GM21786 (cell line): ENCODE measurements around the gene ABHD10.

Experiments used
- ATAC-seq: cut with Tn5 transposase; IDR thresholded peaks from one replicate; pipeline ENCODE4 v1.9.1; 2021; ENCODE audit not compliant: unreplicated experiment

Gene ABHD10

DNA sequence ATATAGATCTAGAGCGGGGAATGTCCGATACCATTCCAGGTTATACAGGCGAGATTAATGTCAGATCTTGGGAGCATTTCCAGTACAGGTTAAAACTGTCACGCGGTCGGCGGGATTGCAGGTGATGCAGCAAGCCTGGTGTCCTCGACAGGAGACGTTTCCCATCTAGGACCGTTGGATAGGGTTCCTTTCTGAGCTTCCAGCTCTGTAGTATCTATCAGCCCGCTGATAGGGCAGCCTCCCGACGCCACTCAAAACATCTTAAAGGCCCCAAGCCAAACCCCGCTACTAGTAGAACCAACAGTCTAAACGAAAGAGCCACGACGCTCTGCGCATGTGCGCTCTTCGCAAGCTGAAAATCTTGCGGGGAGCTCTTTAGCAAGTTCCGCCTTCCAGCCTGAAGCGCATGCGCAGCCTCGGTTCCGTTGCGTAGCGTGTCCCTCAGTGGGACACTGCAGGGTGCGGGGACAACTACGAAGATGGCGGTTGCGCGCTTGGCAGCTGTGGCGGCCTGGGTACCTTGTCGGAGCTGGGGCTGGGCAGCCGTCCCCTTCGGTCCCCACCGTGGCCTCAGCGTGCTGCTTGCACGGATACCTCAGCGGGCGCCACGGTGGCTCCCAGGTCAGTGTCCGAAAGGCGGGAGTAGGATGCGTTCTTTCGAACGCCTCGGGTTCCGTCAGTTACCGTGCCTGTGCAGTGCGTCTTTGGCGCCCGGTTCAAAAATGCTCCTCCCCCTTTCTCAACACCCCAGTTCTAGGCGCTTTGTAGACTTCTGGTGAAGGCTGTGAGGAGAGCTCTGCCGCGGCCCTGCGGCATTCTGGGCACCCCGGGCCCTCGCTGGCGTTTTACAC, at the start of gene ABHD10:
TSS of gene ABHD10 (plus strand) at position 444 of the 851 bp plus-strand sequence. CDS start at position 480, 36 bp downstream.
- peak; percentile 94 for ATAC-seq

DNA sequence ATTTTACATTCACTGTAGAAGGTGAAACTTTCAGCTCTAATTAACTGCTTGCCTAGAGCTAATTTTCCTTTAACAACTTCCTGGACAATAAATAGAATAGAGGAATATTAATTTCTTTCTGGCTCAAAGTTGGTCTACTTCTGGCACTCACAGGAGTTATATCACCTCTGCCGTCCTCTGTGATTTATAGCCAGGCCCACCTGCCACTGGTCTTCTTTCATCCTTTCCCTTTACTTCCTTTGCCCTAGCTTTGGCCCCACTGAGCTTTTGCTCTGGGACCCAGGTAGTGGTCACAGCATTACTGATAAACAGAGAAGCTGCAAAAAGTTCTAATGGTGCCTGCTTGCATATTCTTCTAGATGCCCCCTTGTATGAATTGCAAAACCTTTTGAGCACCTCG, 49.3 kb upstream of the ABHD10 start:
- ATAC-seq: no peak

DNA sequence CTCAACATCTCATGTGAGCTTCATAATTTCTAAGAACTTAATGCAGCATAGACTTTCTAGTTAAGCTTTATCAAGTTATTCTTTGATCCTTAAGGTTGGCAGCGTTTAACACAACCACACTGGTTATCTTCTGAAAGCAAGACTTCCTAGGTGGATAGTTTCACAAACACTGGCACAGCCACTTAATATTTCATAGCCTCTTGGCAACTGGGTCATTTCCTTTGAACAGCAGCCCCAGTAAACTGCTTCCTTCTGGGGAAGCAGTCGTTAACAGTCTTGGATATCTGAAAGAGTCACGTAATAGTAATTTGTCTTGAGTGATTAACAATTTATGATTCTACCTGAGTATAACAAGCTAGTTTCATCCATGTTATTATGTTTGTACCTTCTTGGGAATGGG, 45.9 kb upstream of the ABHD10 start:
- ATAC-seq: no peak

DNA sequence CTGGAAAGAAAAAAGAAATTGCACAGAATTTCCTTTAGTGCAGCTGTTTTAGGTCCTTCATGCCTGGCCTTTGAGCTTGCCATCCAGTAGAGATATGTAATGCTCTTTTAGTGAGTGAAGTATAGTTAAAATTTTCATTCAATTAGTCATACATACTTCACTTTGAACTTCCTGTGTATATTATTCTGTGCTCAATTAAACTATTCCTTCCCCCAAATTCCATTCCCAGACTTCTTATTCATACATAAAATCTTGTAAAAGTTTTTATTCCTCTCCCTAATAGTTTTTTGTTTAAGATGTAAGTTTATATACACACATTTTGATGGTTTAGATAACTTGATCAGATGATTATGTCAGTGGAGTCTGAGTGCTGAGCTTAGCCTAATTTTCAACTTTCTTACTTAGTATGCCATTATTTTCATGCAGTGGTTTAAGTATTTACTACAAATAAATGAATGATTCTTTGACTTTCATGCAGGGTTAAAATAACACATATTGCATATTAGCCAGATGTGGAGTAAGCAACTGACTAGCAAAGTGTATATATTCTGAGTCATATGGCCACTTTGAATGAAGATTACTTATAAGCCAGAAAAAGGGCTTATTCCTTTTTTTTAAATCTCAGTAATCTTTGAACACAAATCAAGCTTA, 42.5 kb upstream of the ABHD10 start:
- no peak for ATAC-seq

DNA sequence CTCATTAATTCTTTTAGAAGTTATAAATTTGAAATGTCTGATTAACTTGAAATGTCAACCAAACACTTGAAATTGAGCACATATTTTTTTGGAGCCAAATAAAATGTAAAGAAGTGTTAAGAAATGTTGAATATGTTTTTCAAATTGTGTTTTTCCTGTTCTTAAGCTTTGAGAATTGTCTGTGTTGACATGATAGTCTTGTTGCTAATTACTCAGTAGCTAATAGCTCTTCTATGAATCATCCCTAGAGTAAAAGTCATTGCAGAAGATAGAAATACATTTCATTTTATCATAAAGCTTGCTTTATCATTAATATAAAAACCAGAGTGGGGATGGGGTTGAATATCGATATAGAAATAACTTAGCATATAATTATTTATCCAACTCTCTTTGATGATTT, 41.9 kb upstream of the ABHD10 start:
- ATAC-seq: no peak

DNA sequence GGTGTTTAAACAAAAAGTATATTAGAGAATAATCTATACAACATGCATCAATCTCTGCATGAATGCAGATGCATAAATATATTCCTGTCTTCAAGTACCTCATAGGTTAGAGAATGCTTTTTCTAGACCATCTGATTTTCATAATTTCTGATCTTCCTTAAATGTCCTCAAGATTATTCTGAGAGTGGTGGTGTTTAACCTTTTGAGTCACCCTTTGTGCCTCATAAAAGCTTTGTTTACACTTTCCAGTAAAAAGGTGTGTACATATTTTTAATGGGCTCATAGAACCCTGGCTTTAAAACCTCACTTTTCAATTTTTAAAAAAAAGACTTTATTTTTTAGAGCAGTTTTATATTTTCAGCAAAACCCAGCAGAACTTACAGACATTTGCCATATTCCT, 41.0 kb upstream of the ABHD10 start:
- ATAC-seq: no peak

DNA sequence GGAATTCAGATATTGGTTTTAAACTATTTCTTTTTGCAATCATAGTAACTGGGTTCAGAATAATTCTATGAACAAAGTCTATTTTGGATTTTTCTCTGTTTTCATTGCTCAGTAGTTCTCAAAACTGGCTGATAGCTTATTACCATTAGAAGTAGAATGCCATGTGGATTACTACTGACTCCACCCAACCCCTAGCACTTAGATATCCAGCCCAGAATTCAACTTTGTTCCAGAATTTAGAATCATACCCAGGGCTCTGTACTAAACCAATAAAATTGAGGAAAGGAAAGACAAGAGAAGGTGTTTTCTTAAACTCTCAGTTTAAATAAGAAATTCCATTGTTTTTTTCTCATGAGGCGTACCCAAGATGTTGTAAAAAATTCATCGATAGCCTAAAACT, 39.0 kb upstream of the ABHD10 start:
- ATAC-seq: no peak

DNA sequence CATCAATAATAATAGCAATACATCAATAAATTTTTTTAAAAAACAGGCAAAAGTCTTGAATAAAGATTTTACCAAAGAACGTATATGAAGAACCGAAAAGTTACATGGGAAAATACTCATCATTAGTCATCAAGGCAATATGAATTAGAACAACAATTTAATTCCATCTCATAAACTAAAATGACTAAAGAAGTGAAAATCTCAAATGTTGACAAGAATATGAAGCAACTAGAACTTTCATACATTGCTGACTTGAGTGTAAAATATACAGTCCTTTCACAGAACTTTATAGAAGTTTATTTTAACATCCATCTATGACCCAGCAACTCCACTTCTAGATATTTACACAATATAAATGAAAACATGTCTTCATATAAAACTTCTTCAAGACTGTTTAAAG, 35.3 kb upstream of the ABHD10 start:
- ATAC-seq: no peak

DNA sequence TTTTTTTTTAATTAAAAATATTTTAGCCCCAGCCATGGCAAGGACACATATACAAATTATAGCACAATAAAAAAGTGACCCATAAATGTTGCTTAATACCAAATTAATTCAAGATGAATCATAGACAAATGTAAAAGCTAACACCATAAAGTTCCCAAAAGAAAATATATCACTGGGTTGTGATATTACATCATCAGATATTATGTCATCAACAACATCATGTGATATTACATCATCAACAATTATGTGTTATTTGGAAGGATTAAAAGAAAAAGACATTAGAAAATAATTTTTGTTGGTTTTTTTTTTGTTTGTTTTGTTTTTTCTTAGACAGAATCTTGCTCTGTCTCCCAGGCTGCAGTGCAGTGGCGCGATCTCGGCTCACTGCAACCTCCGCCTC, 34.5 kb upstream of the ABHD10 start:
- ATAC-seq: no peak

DNA sequence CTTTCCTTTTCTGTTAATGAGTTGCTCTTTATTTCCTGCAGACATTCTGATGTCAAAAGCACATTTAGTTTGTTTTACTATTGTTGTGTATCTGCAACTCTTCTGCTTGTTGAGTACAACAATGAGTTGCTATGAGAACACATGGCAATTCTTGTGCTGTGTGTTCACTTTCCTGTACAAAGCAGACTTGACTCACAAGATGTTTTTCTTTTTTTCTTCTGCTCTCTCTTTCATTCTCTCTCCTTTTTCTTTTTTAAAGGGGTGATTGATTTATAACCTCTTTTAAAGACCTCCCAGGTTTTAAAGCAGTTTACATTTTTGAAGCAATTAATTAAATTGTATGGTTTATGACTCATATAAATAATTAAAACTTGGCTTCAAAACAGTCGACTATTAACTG, 31.6 kb upstream of the ABHD10 start:
- no peak for ATAC-seq

DNA sequence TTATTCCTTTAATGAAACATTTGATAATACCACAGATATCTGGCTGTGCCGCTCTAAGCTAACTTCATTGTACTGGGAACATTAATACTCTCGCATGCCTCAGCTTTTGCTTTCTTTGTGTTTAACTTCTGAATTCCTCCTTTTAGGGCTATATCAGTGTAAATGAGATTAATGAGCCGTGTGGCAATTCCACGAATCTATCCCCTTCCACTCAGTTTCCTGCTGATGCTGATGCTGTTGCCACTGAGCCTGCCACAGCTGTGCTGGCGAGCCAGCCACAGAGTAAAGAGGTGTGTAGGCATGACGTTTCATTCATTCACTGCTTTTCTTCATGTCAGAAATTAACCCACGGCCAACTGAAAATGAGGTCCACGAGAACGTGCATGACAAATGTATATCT, 30.0 kb upstream of the ABHD10 start:
- no peak for ATAC-seq

DNA sequence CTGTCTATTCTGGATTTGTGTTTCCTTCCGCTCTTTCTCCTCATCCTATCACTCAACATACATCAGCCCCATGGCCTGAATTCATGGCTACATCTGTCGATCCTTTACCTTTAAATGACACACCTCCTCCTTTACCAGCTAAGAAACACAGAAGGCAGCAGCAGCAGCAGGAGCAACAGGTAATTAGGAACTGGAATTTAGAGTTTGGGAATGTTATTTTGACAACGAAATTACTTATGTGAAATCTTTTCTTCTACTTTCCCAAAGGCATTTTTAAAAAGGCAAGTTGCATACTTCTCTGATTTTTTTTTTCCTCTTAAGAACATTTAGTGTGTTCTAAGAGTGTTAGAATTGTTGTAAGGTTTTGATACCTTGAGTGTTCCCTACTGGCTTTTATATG, 29.1 kb upstream of the ABHD10 start:
- no peak for ATAC-seq

DNA sequence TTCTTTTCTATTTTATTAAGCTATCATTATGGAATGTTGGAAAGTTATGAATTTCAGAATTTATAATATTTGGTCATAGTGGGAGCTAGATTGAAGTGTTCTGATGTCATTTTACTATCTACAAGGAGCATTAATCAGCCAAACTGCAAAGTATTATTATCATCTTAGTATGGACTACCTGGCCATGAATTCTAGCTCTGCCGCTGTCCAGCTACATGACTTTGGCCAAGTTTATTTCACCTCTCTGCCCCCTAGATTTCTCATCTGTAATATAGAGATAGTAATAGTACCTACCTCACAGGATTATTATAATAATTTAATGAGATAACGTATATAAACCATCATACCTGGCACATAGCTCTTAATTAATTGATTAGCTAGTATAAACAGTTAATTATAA, 27.8 kb upstream of the ABHD10 start:
- ATAC-seq: no peak

DNA sequence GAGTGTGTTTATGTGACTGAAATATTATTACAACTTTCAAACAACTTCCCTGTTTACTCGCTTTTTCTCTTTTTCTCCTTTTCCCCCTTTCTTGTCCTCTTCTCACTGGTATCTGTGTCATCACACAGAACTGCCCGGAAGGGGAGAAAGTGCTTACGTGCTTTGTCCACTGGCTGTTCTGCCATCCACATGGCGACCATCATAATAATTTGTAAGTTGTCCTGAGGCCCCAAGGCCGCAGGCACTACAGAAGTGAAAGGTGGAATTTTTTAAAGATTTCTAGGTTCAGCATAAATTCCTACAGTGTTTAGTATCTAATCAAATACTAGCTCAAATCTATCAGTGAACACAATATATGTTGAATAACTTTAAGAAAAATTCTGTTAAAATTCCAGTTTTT, 26.7 kb upstream of the ABHD10 start:
- ATAC-seq: no peak

DNA sequence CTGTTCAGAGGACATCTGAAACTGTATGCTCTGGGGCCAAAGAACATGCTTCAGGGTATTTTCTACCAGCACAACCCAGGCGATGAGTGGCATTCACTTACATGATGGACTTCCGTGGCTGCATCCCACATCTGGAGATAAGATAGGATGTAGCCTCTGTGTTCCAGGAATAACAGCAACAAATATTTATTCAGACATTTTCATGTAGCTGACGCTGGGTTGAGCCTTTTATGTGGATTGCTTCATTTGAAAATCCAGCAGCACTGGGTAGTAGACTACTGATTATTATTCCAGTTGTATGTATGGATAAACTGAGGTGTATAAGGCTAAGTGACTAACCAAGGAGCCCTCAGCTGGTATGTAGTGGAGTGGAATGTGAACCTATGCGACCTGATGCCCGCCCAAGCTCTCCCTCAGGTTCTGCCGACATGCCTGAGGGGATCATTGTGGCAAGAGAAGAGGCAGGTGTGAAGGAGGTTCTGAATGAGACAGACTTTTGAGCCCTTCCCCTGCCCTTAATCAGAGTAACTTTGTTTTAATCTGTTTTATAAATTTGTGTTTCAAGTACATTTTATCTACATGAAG, 25.9 kb upstream of the ABHD10 start:
- no peak for ATAC-seq

DNA sequence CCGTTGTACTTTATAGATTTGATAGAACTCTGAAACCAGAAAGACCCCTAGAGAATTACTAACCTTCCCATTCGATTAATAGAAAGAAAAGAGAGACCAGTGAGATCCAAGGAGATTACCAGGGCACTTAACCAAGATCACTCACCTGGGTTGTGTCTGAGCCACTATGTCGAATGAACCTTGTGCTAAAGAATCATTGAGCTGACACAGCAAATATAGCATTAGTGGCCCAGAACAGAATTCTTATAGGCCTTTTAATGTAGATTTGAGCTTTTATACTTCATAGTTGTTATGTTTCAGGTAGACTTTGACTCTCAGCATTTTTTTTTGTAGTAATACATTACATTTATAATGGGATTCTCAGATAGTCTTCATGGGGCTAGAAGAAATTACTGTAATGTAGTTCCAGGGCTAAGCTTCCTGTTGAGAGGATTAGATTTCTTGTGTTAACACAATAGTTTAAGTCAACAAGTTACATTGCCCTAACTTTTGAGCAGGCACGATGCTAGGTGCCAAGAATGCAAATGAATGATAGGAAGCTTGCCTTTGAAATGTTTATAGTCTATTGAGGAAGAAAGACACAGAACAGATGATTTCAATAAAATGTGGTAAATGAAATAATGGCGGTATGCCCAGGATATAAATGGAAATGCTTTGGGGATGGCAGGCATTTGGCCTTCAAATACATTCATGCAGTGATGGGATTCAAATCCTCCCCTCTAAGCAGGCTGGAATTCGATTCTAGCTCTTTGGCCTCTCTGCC, 24.4 kb upstream of the ABHD10 start:
- no peak for ATAC-seq

DNA sequence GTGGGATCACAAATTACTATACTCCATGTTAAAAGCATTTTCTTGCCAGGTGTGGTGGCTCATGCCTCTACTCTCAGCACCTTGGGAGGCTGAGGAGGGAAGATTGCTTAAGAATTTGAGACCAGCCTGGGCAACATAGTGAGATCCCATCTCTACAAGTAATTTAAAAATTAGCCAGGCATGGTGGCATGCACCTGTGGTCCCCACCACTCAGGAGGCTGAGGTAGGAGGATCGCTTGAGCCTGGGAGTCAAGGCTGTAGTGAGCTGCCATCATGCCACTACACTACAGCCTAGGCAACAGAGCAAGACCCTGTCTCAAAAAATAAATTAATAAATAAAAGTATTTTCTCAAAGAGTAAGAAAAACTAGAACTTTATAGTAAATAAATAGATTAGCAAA, 22.9 kb upstream of the ABHD10 start:
- ATAC-seq: no peak

DNA sequence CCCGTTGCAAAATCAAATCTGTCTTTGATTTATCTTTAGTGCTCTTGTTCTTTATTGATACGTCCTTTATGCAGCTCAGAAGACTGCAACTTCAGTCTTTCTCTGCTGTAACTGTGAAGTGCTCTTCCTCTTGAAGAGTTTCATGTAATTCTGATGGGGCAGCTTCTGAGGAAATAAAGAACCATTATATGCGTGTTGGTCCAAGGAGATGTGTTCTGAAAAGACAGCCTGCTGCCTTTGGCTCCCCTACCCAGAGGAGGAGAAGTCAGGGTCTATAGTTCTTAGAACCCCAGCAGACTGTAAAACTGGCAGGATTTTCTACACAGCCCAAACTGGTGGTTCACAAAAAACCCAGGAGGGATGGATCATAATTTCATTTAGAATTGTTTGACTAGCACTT, 22.4 kb upstream of the ABHD10 start:
- no peak for ATAC-seq

DNA sequence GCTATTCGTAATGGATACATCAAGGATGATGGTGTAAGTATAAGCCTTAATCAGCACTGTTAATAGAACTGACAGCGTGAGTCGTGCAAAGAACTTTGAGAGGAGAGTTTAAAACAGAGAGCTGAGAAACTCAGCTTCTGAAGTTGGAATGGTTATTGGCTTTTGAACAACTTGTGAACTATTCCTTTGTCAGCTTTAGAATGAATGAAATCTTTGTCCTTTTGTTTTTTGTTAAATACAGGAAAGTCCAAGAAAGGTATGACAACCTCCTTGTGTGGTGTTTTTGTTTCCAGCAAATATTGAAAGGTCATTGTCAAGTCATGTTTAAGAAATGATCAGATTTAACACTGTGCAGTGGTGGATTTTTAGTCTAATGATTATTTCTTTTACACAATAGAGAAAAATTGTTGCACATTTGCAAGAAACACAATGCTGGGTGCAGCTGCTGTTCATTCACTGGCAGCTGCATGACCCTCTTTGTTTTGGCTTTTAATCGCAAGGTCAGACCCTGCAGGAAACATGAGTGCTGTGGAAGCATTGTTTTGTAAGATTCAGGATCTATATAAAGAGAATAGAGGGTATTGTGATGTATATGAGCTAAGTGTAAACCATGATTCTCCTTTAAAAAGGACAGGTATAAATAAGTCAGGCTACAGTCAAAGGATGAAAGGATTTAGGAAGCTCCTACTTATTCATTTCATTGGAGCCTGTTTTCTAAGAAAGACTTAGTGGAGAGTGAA, 21.7 kb upstream of the ABHD10 start:
- ATAC-seq: no peak

DNA sequence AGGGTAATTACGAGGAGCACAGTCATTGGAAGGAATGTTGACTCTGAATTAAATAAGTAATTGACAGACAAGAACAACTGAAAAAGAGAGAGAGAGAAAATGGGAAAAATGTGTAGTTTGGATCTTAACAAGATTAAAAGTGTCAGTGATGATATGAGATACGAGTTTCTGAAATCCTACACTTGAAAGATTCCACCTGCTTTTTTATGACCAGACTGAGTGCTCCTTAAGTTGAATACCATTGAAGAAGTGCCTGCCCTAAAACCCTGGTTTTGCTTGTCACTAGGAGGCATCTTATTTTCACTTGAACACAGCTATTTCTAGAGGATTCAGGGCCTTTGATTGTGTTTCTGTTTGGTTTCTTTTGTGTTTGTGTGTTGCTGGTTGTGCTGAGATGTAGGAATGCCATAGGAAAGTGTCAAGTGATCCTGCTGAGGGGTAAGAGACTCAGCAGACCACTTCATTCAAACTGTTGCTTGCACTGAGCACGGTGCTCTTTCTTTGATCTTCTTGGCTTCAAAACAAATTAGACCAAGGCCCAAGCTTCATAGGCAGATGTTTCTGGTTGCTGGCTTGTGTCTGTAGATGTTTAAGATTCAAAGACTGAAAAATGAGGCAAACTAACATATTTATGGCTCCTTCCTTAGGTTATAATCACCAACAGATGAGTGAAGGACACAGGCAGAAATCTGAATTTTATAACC, 17.2 kb upstream of the ABHD10 start:
- no peak for ATAC-seq
